Dendritic cell treated with granulocyte-macrophage colony-stimulating factor and Interleukin-4, amounts not matched to agents 40 ng/mL and 50 ng/mL, for 4 days (primary cell): ENCODE data around the gene MEP1A.

Experiments
- H3K27ac Mint-ChIP-seq: one replicate; pipeline ENCODE4 v1.8.0; 2022; ENCODE audit warnings: mild to moderate bottlenecking, mixed read lengths
- H3K27me3 Mint-ChIP-seq: one replicate; pipeline ENCODE4 v1.8.0; 2022; ENCODE audit warnings: mild to moderate bottlenecking, mixed read lengths
- H3K36me3 Mint-ChIP-seq: one replicate; pipeline ENCODE4 v1.8.0; 2022; ENCODE audit warnings: low read depth, mixed read lengths
- H3K4me1 Mint-ChIP-seq: one replicate; pipeline ENCODE4 v1.8.0; 2022; ENCODE audit warnings: low read depth, mixed read lengths
- H3K4me3 Mint-ChIP-seq: one replicate; pipeline ENCODE4 v1.8.0; 2022; ENCODE audit warnings: mild to moderate bottlenecking, moderate library complexity, mixed read lengths
- H3K9me3 Mint-ChIP-seq: one replicate; pipeline ENCODE4 v1.8.0; 2022; ENCODE audit warnings: mixed read lengths
- intact Hi-C: fragments of 100-400 bp; cut with micrococcal nuclease; formaldehyde crosslinking; loops from one replicate; pipeline ENCODE4 v1.15.0; 2022

The MEP1A gene

DNA sequence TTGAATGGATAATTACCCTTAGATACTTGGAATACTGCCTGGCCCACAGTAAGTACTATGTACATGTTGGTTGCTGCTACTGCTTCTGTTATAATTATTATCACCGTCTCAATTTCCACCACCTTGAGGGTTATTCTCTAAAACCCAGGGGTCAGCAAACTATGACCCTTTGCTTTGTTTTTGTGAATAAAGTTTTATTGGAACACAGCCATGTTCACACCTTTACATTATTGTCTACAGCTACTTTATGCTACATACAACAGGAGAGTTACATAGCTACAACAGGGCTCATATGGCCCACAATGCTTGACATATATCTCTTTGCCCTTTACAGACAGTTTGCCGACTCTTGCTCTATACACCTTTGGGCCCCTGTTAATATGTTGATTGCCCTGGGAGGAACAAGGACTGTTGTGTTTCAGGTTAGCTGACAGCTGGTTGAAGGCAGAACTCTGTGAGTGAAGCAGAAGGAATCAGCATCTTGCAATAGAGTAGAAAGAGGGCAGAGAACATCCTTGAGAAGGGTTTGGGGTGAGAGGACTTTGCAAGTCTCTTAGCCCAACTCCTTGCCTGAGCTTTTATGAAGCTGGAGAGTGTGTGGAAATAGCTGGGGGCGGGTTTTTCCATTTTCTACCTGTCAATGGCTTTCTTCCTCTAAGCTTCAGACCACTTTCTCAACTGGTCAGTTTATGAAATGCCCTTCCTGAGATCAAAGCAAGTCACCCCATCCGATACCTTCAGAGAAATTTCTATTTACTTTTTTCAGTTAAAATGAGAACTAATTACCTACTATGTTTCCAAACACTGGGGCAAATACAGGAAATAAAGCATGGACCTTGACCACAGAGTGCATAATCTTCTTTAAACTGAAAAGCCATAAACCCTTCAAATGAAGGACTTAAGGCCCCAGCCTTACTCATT is 3.5 kb upstream of the MEP1A start:
- H3K4me3 Mint-ChIP-seq = no peak overlapping the region
- H3K9me3 Mint-ChIP-seq = no peaks in the 10 kb centered on the region
- intact Hi-C loops = no loop called here
- H3K36me3 Mint-ChIP-seq = no peaks in the 10 kb centered on the region
- no peaks in the 10 kb centered on the region for H3K27me3 Mint-ChIP-seq
- no peak overlapping the region for H3K27ac Mint-ChIP-seq
- no peaks in the 10 kb centered on the region for H3K4me1 Mint-ChIP-seq

DNA sequence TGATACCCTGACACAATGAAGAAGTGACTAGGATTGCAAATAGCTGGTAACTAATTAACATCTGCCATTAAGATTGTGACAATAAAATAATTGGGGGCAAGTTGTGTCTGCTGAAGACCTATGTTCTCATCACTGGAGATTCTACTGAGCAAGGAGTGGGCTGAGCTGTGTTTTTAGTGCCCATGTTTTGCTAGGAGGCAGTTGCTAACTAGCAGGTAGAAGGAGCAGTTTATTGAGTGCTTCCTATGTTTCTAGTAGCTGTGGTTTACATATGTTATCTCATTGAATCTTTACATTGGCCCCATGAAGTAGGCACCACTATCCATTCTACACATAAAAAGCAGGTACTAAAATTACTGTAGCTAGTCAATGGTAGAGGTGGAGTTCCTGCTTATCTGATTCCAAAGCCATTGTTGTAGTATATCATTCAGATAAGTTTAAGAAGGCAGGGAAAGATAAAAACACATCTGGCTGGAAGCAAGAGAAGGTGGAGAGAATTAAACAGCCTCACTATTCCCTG is 2.8 kb upstream of the MEP1A start:
- Mint-ChIP-seq H3K9me3 (no peaks in the 10 kb centered on the region), H3K4me3 (no peak overlapping the region), H3K4me1 (no peaks in the 10 kb centered on the region), H3K27ac (no peak overlapping the region), H3K27me3 (no peaks in the 10 kb centered on the region), H3K36me3 (no peaks in the 10 kb centered on the region)
- intact Hi-C loops = no loop called here

DNA sequence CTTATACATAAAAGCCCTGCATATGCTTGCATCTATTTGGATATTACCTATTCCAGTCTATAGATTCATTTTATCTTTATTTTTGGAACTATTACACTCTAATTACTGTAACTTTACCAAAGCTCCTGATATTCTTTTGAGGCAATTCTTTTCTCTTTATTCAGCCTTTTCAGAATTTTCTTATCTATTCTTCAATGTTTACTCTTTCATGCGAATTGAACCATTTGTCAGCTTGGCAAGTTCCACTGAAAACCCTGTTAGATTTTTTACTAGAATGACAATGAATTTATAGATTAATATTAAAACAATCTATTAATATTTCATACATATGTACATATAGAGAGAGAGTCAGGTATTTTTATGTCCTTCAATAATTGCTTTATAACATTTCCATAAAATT is 554 bp upstream of the MEP1A start:
- H3K4me1 Mint-ChIP-seq = no peaks in the 10 kb centered on the region
- peaks cover 2% of the 10 kb centered on the region for H3K9me3 Mint-ChIP-seq
- intact Hi-C loops = no loop called here
- H3K27me3 Mint-ChIP-seq = no peaks in the 10 kb centered on the region
- no peaks in the 10 kb centered on the region for H3K36me3 Mint-ChIP-seq
- H3K27ac Mint-ChIP-seq = no peak overlapping the region
- no peak overlapping the region for H3K4me3 Mint-ChIP-seq

DNA sequence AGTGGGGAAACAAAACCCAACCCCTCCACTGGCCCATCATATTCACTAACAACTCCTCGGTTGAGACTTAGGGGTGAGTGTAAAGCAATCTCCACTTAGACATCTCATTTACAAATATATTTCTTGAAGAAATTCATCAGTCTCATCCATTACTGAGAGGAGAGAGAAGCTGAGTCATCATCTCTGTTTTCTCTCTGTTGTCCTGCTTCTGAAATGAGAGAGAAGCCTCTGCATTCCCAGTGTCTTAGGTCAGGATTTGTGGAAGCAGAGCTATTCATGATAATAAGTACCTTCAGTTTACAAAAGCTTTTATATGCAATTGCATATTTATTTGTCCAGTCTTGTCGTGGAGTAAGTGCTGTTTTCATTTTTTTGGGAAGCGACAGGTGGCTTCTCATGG is 879 bp downstream of the MEP1A start:
- Mint-ChIP-seq H3K36me3 (no peaks in the 10 kb centered on the region), H3K27ac (no peak overlapping the region), H3K27me3 (no peaks in the 10 kb centered on the region), H3K4me3 (no peak overlapping the region), H3K4me1 (no peaks in the 10 kb centered on the region), H3K9me3 (peaks cover 8% of the 10 kb centered on the region)
- intact Hi-C loops = no loop called here

DNA sequence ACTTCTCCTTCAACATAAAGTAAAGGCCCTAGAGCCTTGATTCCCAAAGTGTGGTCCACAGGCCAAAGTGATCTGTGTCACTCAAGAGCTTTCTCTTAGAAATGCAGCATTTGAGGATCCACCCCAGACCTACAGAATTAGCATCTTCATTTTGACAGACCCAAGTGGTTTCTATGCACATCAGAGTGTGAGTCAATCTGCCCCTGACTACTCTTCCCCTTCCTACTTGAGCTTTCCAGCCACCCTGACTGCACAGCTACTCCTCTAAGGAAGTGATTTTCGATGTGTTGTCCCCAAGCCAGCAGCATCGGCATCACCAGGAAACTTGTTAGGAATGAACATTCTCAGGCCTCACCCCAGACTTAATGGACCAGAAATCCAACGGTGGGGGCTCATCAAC is 2.6 kb downstream of the MEP1A start:
- peaks cover 8% of the 10 kb centered on the region for H3K9me3 Mint-ChIP-seq
- H3K27me3 Mint-ChIP-seq = no peaks in the 10 kb centered on the region
- no peak overlapping the region for H3K4me3 Mint-ChIP-seq
- no peaks in the 10 kb centered on the region for H3K4me1 Mint-ChIP-seq
- intact Hi-C loops = no loop called here
- no peaks in the 10 kb centered on the region for H3K36me3 Mint-ChIP-seq
- no peak overlapping the region for H3K27ac Mint-ChIP-seq

DNA sequence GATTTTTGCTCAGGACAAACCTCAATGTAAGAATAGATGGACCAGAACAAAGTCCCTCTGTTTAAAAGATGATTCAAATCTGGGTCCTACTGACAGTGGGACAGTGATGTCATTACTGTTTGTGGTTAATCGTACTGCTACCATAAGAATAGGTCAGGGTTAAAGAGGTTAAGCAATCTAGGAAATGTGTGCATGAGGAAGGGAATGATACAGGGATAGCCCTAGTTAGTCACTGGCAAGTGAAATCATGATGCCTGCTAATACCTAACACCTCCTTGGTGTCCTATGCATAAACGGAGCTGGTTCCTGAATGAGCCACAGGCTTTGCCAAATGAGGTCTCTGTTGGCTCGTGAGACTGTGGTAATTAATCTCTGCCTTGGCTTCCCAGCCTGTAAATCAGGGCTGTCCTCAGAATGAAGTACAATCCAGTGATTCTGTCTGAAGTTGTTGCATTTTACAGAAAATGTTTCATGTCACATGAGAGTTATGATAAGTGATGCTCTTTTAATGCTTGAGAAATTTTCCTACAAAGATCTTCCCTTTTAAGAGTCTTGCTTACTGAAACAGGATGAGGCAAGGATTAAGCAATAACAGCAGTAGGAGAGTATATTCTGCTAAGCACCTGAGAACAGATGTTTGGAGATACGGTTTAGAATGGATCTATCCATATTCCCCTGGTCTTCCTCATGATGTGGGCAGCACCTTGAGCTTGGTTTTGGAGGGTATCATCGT is 3.8 kb downstream of the MEP1A start:
- Mint-ChIP-seq H3K9me3 (peaks cover 8% of the 10 kb centered on the region), H3K27me3 (no peaks in the 10 kb centered on the region), H3K36me3 (no peaks in the 10 kb centered on the region), H3K27ac (no peak overlapping the region), H3K4me1 (no peaks in the 10 kb centered on the region), H3K4me3 (no peak overlapping the region)
- intact Hi-C loops = no loop called here

DNA sequence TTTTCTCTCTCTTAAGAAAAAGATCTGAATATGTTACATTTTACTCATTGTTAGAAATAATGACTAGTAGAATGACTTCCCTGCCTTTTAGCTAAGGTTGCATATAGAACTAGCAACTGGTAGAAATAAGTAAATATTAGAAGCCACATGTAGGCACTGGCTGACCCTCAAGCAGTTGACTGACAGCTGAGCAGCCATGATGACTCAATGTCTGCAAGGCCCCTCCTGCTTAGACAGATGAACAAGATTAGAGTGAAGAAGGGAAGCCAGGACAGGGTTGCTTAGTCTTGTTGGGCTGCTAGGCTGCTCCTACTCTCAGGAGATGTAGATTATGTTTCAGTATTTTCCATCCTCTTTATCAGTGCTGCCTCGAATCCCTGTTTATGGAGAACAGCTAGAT is 6.5 kb downstream of the MEP1A start:
- H3K36me3 Mint-ChIP-seq = no peaks in the 10 kb centered on the region
- no peaks in the 10 kb centered on the region for H3K27me3 Mint-ChIP-seq
- intact Hi-C loops = no loop called here
- H3K4me1 Mint-ChIP-seq = no peaks in the 10 kb centered on the region
- no peak overlapping the region for H3K27ac Mint-ChIP-seq
- no peak overlapping the region for H3K4me3 Mint-ChIP-seq
- peaks cover 8% of the 10 kb centered on the region for H3K9me3 Mint-ChIP-seq

DNA sequence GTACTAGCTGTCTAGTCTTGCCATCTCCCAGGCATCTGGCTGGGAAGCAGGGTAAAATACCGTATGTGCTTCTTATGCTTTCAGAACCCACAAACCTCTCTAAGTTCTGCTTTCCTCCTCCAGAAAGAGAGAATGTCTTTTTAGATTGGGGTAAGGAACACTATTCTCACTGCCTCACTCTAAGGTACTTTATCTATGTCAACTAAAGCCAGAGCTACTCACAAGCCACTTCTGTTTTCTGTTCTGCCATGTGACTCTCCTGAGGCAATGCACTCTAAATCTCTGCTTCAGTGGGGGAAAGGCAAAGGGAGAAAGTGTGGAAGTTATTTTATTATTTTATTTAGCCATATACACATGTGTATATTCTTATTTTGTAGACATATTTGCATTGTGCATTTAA is 15.6 kb downstream of the MEP1A start:
- H3K36me3 Mint-ChIP-seq = no peaks in the 10 kb centered on the region
- H3K4me3 Mint-ChIP-seq = no peak overlapping the region
- no peak overlapping the region for H3K27ac Mint-ChIP-seq
- H3K27me3 Mint-ChIP-seq = peaks cover 4% of the 10 kb centered on the region
- peaks cover 4% of the 10 kb centered on the region for H3K4me1 Mint-ChIP-seq
- intact Hi-C loops = no loop called here
- H3K9me3 Mint-ChIP-seq = peaks cover 8% of the 10 kb centered on the region

DNA sequence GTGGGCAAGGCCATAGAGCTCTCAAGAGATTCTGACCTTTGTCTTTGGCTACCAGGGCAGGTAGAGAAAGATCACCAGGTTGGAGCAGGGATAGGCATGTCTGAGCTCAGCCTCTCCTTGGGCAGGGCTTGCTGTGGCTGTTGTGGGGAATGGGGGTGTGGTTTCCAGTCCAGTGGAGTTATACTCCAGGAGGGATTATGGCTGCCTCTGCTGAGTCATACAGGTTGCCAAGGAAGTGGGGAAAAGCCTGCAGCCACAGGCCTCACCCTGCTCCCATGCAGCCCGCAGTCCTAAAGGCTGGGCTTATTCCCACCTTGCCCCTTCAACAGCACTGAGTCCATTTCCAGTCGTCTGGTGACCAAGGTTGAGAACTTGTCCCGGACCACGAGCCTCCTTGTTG is 21.9 kb downstream of the MEP1A start:
- Mint-ChIP-seq H3K27me3 (peaks cover 2% of the 10 kb centered on the region), H3K4me1 (no peaks in the 10 kb centered on the region), H3K4me3 (no peak overlapping the region), H3K36me3 (no peaks in the 10 kb centered on the region), H3K9me3 (no peaks in the 10 kb centered on the region), H3K27ac (no peak overlapping the region)
- intact Hi-C loops = no loop called here

DNA sequence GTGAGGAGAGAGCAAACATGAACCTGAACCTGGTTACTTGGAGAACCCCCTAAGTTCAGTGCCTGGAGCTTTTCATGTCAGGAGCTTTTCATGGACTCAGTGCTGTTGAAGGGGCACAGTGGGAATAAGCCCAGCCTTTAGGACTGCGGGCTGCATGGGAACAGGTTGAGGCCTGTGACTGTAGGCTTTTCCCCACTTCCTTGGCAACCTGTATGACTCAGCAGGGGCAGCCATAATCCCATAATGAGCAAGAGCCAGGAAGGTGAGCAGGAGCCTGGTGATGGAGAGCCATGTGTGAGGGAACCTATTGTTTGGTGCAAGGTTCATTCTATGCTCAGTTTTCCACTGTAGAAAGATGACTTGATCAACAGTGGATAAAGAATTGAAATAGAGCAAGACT is 23.4 kb downstream of the MEP1A start:
- no peak overlapping the region for H3K27ac Mint-ChIP-seq
- no peak overlapping the region for H3K4me3 Mint-ChIP-seq

DNA sequence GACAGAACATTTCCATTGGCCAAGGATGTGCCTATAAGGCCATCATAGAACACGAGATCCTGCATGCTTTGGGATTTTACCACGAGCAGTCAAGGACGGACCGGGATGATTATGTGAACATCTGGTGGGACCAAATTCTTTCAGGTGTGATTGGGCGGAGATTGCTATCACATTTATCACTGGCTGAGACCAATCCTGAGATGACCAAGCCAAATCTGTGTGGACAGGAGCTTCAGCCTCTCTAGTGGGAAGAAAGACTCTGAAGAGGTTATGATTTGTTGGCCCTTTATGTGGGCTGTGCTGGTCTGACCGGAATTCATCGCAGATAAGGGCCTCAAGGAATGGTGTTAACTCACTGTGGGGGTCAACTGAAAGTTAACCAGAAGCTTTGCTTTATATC is 26.4 kb downstream of the MEP1A start:
- Mint-ChIP-seq H3K36me3 (no peaks in the 10 kb centered on the region), H3K9me3 (no peaks in the 10 kb centered on the region), H3K27ac (no peak overlapping the region), H3K4me1 (no peaks in the 10 kb centered on the region), H3K27me3 (peaks cover 2% of the 10 kb centered on the region), H3K4me3 (no peak overlapping the region)
- intact Hi-C loops = no loop called here

More for the DNA sequence above, 23.4 kb downstream of the MEP1A start:
- H3K36me3 Mint-ChIP-seq = no peaks in the 10 kb centered on the region
- peaks cover 2% of the 10 kb centered on the region for H3K27me3 Mint-ChIP-seq
- no peaks in the 10 kb centered on the region for H3K9me3 Mint-ChIP-seq
- no peaks in the 10 kb centered on the region for H3K4me1 Mint-ChIP-seq
- intact Hi-C loops = no loop called here

DNA sequence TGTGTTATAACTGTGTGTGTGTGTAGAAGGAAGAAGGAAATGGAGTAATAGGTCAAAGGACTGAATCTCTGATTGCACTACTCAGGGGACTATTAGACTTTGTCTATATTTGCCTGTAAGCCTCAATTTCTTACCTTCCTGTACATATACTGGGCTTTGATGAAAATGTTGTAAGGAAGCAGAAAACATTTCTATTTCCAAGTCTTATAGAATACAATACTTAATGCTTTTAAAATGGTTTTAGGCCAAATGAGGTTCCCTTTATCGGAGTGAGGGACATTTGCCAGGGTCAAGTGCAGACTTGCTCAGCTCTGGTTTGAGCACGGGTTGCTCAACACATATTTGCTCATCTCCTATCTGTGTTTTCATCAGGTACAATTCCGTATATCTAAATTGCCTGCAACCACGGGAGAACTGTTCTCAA is 28.3 kb downstream of the MEP1A start:
- H3K9me3 Mint-ChIP-seq = no peaks in the 10 kb centered on the region
- intact Hi-C loops = no loop called here
- H3K4me1 Mint-ChIP-seq = no peaks in the 10 kb centered on the region
- peaks cover 2% of the 10 kb centered on the region for H3K27me3 Mint-ChIP-seq
- no peak overlapping the region for H3K4me3 Mint-ChIP-seq
- no peak overlapping the region for H3K27ac Mint-ChIP-seq
- H3K36me3 Mint-ChIP-seq = no peaks in the 10 kb centered on the region

DNA sequence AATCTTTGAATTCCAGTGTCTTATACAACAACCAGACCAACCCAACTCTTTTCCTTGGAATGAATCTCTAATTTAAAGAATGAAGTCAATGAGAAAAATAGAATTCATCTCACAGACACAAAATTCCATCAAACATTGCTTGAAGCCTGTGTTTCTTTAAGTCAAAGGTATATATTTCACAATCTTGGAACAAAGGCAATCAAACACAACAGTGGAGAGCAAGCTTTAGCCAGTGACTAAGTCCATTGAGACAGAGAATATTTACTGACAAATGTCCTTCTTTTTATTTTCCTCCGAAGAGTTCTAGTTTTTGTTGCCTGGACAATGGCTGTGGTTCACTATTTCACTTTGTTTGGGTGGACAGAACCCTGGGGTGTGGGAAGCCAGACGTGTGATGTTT is 35.8 kb downstream of the MEP1A start:
- no peaks in the 10 kb centered on the region for H3K4me1 Mint-ChIP-seq
- H3K36me3 Mint-ChIP-seq = no peaks in the 10 kb centered on the region
- no peak overlapping the region for H3K27ac Mint-ChIP-seq
- intact Hi-C loops = no loop called here
- H3K4me3 Mint-ChIP-seq = no peak overlapping the region
- H3K27me3 Mint-ChIP-seq = no peaks in the 10 kb centered on the region
- no peaks in the 10 kb centered on the region for H3K9me3 Mint-ChIP-seq

DNA sequence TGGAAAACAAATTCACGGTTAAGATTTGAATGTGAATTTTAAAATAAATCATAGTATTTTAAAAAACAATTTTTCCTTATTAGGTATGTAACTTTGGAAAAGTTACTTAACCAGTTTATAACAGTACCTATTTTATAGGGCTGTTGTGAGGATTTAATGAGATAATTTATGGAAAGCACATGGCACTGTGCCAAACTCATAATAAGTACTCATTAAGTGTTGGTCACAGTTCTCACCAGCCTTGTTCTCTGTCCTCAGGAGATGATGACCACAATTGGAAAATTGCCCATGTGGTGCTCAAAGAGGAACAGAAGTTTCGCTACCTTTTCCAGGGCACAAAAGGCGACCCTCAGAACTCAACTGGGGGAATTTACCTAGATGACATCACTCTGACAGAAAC is 39.6 kb downstream of the MEP1A start:
- intact Hi-C loops = no loop called here
- H3K9me3 Mint-ChIP-seq = no peaks in the 10 kb centered on the region
- no peaks in the 10 kb centered on the region for H3K27me3 Mint-ChIP-seq
- H3K27ac Mint-ChIP-seq = no peak overlapping the region
- no peaks in the 10 kb centered on the region for H3K36me3 Mint-ChIP-seq
- no peak overlapping the region for H3K4me3 Mint-ChIP-seq
- H3K4me1 Mint-ChIP-seq = no peaks in the 10 kb centered on the region
